HG03196 (cell line): Measurements from ENCODE around the gene GNPTG.

Experiments
- ATAC-seq: cut with Tn5 transposase; IDR thresholded peaks from one replicate; pipeline ENCODE4 v1.9.1; 2021; ENCODE audit not compliant: unreplicated experiment

GNPTG gene

GRCh38 chr16:1346422-1347285, 5.1 kb upstream of the GNPTG start:
- no peak for ATAC-seq

GRCh38 chr16:1347286-1347855, 4.4 kb upstream of the GNPTG start:
- ATAC-seq: no peak

- ATAC-seq: no peak
Measured at GRCh38 chr16:1347962-1348361, 3.8 kb upstream of the GNPTG start.

GRCh38 chr16:1348441-1348840, 3.3 kb upstream of the GNPTG start:
- ATAC-seq: no peak

- ATAC-seq: no peak
Measured at GRCh38 chr16:1348926-1349325, 2.8 kb upstream of the GNPTG start.

- ATAC-seq: no peak
Measured at GRCh38 chr16:1349351-1349750, 2.4 kb upstream of the GNPTG start.

GRCh38 chr16:1349951-1350350, 1.8 kb upstream of the GNPTG start:
- ATAC-seq: no peak

GRCh38 chr16:1350691-1351090, 1.0 kb upstream of the GNPTG start:
- no peak for ATAC-seq

GRCh38 chr16:1351215-1351581, 533 bp upstream of the GNPTG start:
- peak; percentile 17 for ATAC-seq

- ATAC-seq: no peak
Measured at GRCh38 chr16:1354815-1355540, 3.2 kb downstream of the GNPTG start.

- ATAC-seq: no peak
Measured at GRCh38 chr16:1355591-1355990, 3.9 kb downstream of the GNPTG start.

- ATAC-seq: no peak
Measured at GRCh38 chr16:1356061-1356900, 4.5 kb downstream of the GNPTG start.

- ATAC-seq: no peak
Measured at GRCh38 chr16:1357906-1358566, 6.3 kb downstream of the GNPTG start.

GRCh38 chr16:1361685-1362360, 10.1 kb downstream of the GNPTG start:
- no peak for ATAC-seq

GRCh38 chr16:1362807-1363206, 11.1 kb downstream of the GNPTG start:
- no peak for ATAC-seq

GRCh38 chr16:1363501-1364041, 11.8 kb downstream of the GNPTG start:
- ATAC-seq: no peak

GRCh38 chr16:1364510-1364909, 12.8 kb downstream of the GNPTG start:
- no peak for ATAC-seq

- ATAC-seq: no peak
Measured at GRCh38 chr16:1366060-1366711, 14.5 kb downstream of the GNPTG start.

GRCh38 chr16:1366712-1367299, 15.1 kb downstream of the GNPTG start:
- ATAC-seq: no peak
